K562 treated with DMSO at 1 percent for 12 hours (cell line): ENCODE data around the gene MED13L. TPM values are rescaled to one million over a fixed set of nuclear protein-coding genes. Genes with fewer than 3 reads are reported as not detected.

Experiments
- total RNA-seq: library from RNA; unstranded; fragments of 300-600 nt; gene quantifications from 2 replicates; pipeline ENCODE4 v1.2.3, GENCODE V29; 2022; ENCODE audit not compliant: insufficient read depth

Gene MED13L
- 5.3 and 53.4 TPM in 2 replicates for total RNA-seq

DNA sequence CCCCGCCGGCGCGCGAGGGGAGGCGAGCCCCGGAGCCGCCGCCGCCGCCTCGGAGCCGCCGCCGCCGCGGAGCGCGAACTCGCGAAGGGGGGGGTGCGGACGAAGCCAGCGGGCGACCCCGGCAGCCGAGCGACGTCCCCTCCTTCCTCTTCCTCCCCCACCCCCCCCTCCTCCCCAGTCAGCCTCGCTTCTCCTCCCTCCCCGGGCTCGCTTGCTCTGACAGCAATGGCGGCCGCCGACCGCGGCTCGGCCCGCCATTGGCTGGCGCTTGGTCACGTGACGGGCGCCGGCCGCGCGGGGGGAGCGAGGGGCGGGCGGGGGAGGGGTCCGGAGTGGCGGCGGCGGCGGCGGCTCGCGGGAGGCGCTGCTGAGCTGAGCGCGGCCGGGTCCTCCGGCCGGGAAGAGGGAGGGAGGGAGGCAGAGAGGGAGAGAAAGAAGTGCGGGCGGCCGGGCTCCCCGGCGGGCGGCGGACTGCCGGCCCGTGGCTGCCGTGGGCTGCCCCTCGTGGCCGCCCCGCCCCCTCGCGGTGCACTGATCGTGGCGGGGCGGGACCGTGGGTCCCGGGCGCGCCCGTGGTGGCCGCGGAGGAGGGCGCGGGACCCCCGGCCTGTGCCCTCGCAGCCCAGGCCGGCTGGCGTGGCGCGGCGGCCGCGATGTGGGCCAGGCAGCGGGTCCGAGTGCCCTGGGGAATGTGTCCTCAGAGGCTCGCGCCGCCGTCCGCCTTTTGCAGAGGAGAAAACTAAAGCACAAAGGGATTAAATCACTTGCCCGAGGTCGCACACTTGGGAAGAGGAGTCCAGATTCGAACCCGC lies at the start of gene MED13L:
MED13L (minus strand) TSS at position 227 of the 812 bp plus-strand sequence. CDS start 562 bp downstream, outside the sequence.

